Hepatocyte (in vitro differentiated cells): Measurements from ENCODE around the gene AXDND1.

ENCODE experiments used
- EZH2phosphoT487 ChIP-seq: fragments of 200-600 bp; sonication (generic); IDR thresholded peaks from one replicate; pipeline ENCODE4 v1.6.1; 2018; ENCODE audit warnings: antibody characterized with exemption, mild to moderate bottlenecking, low read depth, moderate library complexity; ENCODE audit not compliant: unreplicated experiment, severe bottlenecking
- TF ChIP-seq, protein P1 (sequence below): fragments of 200-600 bp; sonication (generic); IDR thresholded peaks from 2 replicates; pipeline ENCODE4 v1.5.1; 2016; ENCODE audit warnings: antibody characterized with exemption, mild to moderate bottlenecking; ENCODE audit not compliant: poor library complexity

GRCh38 chr1:179327679-179328078 is 38.1 kb upstream of the AXDND1 start:
- TF ChIP-seq, protein P1, sequence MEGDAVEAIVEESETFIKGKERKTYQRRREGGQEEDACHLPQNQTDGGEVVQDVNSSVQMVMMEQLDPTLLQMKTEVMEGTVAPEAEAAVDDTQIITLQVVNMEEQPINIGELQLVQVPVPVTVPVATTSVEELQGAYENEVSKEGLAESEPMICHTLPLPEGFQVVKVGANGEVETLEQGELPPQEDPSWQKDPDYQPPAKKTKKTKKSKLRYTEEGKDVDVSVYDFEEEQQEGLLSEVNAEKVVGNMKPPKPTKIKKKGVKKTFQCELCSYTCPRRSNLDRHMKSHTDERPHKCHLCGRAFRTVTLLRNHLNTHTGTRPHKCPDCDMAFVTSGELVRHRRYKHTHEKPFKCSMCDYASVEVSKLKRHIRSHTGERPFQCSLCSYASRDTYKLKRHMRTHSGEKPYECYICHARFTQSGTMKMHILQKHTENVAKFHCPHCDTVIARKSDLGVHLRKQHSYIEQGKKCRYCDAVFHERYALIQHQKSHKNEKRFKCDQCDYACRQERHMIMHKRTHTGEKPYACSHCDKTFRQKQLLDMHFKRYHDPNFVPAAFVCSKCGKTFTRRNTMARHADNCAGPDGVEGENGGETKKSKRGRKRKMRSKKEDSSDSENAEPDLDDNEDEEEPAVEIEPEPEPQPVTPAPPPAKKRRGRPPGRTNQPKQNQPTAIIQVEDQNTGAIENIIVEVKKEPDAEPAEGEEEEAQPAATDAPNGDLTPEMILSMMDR, result no peak
- no peak for TF ChIP-seq EZH2phosphoT487
